ENCODE measurements around the gene CCDC171. TPM values are rescaled to one million over a fixed set of nuclear protein-coding genes. Genes with fewer than 3 reads are reported as not detected.

The CCDC171 gene
- total RNA-seq, 4 donors from 2014 or later, result 2.5 to 4.2 (median 3.3) TPM

- intact Hi-C loops (cut with DNase I; ENCODE audit: low total_unique reads), result no loop called here
- no peak overlapping the region for H3K4me3 ChIP-seq (ENCODE audit: low read depth, poor library complexity, severe bottlenecking)
- TF ChIP-seq POLR2A (IDR thresholded peaks at IDR 0.05) (no peak), CTCF (IDR thresholded peaks at IDR 0.05) (no peak)
- 81 to 87% methylated on average over 2 of the region's 2 CpGs for WGBS, 2 donors
- DNase-seq (ENCODE audit: low spot score in 2 of 2), result no peak
These were observed 159.1 kb downstream of the CCDC171 start for GRCh38 chr9:15711931-15712330.

GRCh38 chr9:15714746-15715145 is 161.9 kb downstream of the CCDC171 start:
- 60 to 66% methylated on average over 1 of the region's 1 CpG for WGBS, 2 donors
- intact Hi-C loops (cut with DNase I; ENCODE audit: low total_unique reads), result no loop called here
- no peak for DNase-seq (ENCODE audit: low spot score in 2 of 2)
- no peak overlapping the region for H3K4me3 ChIP-seq (ENCODE audit: low read depth, poor library complexity, severe bottlenecking)
- TF ChIP-seq POLR2A (IDR thresholded peaks at IDR 0.05) (no peak), CTCF (IDR thresholded peaks at IDR 0.05) (no peak)

GRCh38 chr9:15717290-15717967 is 164.6 kb downstream of the CCDC171 start:
- no peak for TF ChIP-seq POLR2A (IDR thresholded peaks at IDR 0.05)
- no peak for TF ChIP-seq CTCF (IDR thresholded peaks at IDR 0.05)

GRCh38 chr9:15718423-15718822 is 165.6 kb downstream of the CCDC171 start:
- DNase-seq (ENCODE audit: low spot score in 2 of 2), result no peak
- H3K4me3 ChIP-seq (ENCODE audit: low read depth, poor library complexity, severe bottlenecking), result no peak overlapping the region
- no peak for TF ChIP-seq POLR2A (IDR thresholded peaks at IDR 0.05)
- no peak for TF ChIP-seq CTCF (IDR thresholded peaks at IDR 0.05)
- intact Hi-C loops (cut with DNase I; ENCODE audit: low total_unique reads), result no loop called here
- 75 to 80% methylated on average over 1 of the region's 1 CpG for WGBS, 2 donors

More at GRCh38 chr9:15717290-15717967, 164.6 kb downstream of the CCDC171 start:
- no peak overlapping the region for H3K4me3 ChIP-seq (ENCODE audit: low read depth, poor library complexity, severe bottlenecking)
- WGBS, 2 donors, result 65 to 71% methylated on average over 5 of the region's 5 CpGs
- DNase-seq (ENCODE audit: low spot score in 2 of 2), result no peak
- intact Hi-C loops (cut with DNase I; ENCODE audit: low total_unique reads), result no loop called here

- WGBS, 2 donors, result 21 to 40% methylated on average over 1 of the region's 1 CpG
- TF ChIP-seq POLR2A (IDR thresholded peaks at IDR 0.05) (no peak), CTCF (IDR thresholded peaks at IDR 0.05) (no peak)
- no peak overlapping the region for H3K4me3 ChIP-seq (ENCODE audit: low read depth, poor library complexity, severe bottlenecking)
- DNase-seq (ENCODE audit: low spot score in 2 of 2), result no peak
- intact Hi-C loops (cut with DNase I; ENCODE audit: low total_unique reads), result no loop called here
These were observed 168.0 kb downstream of the CCDC171 start for GRCh38 chr9:15720861-15721260.

- TF ChIP-seq CTCF (IDR thresholded peaks at IDR 0.05) (no peak), POLR2A (IDR thresholded peaks at IDR 0.05) (no peak)
- intact Hi-C loops (cut with DNase I; ENCODE audit: low total_unique reads), result no loop called here
- no peak for DNase-seq (ENCODE audit: low spot score in 2 of 2)
- no peak overlapping the region for H3K4me3 ChIP-seq (ENCODE audit: low read depth, poor library complexity, severe bottlenecking)
- 72 to 75% methylated on average over 5 of the region's 5 CpGs for WGBS, 2 donors
These were observed 170.0 kb downstream of the CCDC171 start for GRCh38 chr9:15722888-15723287.
